Stimulated activated CD4-positive, alpha-beta T cell treated with anti-CD3 and anti-CD28 coated beads, Interleukin-1b, Interleukin-23, amount 100 ng/mL, for 48 hours (primary cell): ENCODE results near the gene RADX.

Experiments
- DNase-seq: peaks from one replicate; pipeline ENCODE4 v3.0.0-alpha.2; 2020

Gene RADX

DNA sequence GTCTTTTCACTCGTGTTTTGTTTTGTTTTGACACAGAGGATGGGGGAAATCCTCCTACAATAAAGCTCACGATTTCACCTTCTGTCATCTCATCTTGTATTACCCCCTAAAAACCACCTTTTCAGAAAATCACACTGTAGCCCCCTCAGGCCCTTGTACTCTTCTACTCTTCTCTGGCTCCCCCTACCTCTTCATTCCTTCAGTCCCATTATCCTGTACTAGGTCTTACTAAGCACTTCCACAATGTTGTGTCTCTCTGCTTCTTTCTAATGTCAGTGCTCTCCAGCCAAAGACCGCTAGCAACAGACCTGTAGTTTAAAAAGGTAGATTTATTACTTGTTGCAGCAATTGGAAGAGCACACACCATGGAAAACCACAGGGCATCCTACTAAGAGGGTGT, 84.7 kb downstream of the RADX start:
- no peak for DNase-seq

DNA sequence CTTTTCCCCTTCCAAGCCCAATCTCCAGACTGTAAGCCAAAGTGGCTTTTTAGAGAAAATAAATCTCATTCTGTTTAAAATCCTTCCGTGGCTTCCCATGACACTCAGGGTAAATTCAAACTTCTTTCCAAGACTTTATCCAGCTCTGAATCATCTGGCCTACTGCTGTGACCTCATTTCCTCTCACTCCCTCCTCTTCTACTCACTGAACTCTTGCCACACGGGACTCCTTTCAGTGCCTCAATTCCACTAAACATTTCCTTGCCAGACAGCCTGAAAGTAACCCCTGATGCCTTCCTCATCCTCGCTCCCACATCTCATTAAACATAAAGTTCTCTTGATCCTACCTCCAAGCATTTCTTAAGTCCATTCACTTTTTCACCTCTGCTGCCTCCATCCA, 86.9 kb downstream of the RADX start:
- no peak for DNase-seq

DNA sequence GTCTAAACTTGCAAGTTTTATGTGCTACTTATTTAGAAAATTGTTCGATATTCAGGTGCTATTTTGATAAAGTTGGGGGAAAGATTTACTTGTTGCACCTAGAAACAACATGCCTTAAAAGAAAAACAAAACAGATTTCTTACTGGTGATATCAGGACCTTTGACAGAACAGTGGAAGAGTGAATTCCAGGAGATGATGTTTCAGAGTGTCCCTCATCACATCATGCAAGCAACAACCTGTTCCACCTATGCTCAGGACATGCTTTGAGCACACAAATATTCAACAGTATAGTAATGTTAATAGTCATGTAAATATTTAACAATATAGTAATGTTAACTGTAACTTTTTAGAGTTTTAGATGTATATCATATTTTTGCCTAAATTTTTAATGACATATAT, 90.9 kb downstream of the RADX start:
- no peak for DNase-seq

DNA sequence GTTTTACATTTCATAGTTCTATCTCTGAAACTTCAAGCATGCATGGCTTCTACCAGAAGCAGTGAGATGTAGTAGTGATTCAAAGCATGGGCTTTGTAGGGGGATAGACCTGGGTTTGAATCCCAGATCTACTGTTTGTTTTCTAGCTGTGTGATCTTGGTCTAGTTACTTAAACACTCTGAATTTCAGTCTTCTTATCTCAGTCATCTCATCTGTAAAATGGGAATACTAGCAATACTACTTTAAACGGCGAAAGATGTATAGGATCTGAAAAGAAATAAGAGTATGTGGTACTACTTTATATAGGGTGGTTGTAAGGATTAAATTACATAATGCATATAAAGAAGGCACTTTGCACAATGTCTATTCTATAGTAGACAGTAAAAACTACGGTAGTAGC, 94.7 kb downstream of the RADX start:
- DNase-seq, result no peak

DNA sequence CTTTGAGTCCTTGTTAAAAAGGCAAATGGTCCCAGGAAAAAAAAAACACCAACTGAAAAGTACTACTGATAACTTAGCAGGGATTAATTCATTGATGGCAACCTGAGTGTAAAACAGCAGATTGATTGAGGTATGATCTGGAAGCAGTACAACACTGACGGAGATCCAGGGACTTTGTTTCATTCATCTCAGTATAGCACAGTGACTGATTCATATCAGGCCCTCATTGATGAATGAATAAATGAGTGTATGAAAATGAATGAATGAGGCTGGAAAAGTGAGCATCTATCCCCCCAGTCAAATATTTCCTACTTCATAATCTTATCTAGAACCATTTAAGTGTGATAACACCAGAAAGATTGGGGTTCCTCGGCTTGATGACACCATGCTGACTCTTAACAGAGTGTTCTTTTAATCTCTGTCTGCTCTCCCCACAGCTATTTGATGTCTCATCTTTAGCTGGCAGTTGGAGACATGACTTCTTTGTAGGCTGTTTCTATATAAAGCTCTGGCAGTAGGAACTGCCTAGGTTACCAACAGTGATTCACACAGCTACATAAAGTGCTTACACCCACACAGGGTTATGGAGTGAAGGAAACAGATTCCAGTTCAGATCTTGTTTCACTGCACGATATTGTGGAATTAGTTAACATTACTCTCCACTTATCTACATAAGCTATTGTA, 96.1 kb downstream of the RADX start:
- no peak for DNase-seq

DNA sequence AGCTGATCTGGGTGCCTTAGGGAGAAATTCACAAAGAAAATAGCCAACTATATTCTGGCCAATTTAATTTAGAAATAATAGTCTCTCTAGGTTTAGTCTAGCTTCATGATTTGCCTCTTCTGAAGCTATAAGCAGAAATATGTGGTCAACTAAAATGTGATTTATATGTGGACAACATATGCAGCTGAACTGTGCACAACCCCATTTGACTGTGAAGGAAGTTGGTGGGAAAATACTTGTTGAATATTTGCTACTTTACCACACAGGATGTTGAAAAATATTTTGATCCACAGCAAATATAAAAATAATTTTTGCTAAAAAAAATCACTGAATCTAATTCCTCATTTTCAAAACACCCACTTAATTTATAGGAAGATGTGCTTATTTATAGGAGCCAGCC, 99.0 kb downstream of the RADX start:
- no peak for DNase-seq

DNA sequence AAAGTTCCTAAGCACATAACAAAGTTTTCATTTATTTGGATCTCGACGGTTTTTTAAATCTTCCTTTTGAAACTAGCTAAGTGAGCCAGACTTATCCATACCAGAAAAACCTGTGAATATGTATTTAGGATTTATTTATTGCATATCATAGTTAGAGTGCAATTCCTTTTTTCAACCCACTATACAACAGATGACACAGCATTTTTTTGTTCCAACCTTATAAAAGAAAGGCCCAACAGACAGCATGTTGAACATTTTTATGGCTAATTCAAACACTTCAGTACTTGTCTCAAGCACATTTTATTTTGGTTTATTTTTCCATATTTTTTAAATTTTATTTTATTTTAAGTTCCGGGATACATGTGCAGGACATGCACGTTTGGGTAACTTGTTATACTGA, 99.6 kb downstream of the RADX start:
- no peak for DNase-seq

DNA sequence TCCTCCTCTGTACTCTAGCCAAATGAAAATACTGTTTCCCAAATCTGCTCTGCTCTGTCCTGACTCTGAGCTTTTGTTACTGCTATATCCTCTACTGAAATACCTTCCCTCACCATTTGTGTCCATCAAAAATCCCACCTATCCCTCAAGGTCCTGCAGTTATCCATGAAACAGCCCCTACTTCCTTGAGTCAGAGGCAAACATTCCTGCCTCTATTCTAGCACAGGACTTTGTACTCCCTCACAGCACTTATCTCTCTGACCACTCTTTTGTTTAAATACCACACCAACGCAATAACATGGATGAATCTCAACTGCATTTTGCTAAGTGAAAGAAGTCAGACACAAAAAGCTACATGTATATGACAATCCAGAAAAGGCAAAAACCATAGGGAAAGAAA, 104.2 kb downstream of the RADX start:
- DNase-seq, result no peak

DNA sequence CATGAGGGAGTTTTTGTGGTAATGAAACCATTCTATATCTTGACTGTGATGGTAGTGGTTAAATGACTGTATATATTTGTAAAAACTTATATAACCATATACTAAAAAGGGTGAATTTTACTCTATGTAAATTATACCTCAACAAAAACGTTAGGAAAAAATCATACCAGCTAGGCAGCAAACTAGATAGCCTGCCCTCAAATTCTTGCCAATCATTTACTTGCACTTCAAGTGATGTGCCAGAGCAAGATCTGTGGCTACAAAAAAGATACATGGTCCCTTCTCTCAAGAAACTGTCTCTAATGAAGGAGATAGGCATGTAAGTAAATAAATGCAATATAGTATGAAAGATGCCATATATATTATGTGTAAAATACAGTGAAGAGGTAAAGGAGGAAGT, 104.7 kb downstream of the RADX start:
- no peak for DNase-seq

DNA sequence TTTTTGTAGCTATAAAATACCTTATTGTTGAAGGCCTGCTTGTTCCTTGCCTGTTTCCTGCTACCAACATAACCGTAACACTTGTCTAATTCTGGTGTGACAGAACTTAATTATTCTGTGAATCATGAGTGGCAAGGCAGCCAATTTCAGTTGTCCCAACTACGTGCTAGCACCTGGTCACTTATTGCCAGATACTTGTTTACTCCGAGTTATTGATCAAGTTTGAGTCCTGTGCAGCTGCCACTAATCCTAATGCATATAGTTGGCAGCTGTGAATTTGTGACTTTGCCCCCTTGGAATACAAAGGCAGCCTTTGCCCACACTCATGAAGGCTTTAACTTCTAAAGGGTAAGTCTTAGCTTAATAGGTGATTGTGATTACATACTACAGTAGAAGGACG, 106.9 kb downstream of the RADX start:
- DNase-seq, result no peak

DNA sequence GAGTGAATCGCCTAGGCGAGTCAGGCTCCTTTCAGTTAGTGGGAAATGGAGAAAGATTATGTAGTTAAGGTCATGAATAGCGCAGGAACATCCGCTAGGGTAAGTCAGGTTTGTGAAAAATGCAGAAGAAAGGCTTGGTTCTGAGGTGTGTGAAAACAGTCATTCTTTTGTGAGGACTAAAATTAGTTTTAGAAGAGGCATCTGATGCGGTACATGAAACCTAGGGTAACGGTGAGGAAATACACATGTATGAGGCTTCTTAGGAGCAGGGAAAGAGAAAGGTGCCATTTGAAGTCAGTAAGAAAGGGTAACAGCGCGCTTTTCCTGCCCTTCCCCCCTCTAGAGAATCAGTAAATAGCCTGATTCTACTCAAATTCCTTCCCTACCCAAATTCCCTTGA, 114.2 kb downstream of the RADX start:
- DNase-seq, result no peak

DNA sequence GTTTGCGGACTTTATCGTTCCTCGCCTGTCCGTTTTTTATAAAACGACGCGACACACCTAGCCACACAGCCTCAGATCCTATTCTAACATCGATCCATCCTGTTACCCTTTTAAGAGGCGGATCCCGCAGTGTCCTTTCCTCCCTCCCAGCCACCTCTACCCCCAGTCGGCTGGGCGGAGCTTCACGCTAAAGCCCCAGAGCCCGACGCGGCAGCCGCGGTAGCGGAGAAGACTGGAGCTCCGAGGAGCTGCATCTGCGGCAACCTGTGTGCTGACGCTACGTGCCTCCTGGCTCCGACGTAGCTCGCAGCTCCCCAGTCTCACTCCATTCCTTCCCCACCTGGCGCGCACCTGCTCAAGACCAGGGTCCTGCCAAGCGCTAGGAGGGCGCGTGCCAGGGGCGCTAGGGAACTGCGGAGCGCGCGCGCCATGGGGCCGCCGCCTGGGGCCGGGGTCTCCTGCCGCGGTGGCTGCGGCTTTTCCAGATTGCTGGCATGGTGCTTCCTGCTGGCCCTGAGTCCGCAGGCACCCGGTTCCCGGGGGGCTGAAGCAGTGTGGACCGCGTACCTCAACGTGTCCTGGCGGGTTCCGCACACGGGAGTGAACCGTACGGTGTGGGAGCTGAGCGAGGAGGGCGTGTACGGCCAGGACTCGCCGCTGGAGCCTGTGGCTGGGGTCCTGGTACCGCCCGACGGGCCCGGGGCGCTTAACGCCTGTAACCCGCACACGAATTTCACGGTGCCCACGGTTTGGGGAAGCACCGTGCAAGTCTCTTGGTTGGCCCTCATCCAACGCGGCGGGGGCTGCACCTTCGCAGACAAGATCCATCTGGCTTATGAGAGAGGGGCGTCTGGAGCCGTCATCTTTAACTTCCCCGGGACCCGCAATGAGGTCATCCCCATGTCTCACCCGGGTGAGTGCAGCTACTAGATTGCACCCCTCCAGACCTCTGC, 115.0 kb downstream of the RADX start, which contains the start of gene RNF128:
Gene RNF128 (plus strand): TSS at position 217 of the 953 bp plus-strand sequence. CDS start 213 bp downstream, at position 430.
- peak; percentile 13 for DNase-seq

DNA sequence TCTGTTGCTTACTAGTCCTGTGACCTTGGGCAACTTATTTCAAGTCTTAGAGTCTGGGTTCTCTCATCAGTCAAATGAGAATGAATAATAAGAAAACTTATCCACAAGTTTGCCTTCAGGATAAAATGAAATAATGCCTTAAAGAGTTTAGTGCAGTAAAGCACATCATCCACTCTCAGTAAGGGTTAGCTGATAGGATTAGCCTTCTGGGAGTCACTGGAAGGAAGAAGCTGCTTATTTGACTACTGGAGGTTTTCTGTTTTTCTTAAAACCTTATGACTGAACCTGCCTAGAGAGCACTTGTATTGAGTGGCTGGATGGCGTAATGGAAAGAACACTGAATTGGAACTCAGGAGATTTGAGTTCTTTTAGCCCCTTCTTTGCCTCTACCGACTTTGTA, 116.6 kb downstream of the RADX start:
- no peak for DNase-seq
